ENCODE measurements around the gene TCAP.

The TCAP gene, protein sequence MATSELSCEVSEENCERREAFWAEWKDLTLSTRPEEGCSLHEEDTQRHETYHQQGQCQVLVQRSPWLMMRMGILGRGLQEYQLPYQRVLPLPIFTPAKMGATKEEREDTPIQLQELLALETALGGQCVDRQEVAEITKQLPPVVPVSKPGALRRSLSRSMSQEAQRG

DNA sequence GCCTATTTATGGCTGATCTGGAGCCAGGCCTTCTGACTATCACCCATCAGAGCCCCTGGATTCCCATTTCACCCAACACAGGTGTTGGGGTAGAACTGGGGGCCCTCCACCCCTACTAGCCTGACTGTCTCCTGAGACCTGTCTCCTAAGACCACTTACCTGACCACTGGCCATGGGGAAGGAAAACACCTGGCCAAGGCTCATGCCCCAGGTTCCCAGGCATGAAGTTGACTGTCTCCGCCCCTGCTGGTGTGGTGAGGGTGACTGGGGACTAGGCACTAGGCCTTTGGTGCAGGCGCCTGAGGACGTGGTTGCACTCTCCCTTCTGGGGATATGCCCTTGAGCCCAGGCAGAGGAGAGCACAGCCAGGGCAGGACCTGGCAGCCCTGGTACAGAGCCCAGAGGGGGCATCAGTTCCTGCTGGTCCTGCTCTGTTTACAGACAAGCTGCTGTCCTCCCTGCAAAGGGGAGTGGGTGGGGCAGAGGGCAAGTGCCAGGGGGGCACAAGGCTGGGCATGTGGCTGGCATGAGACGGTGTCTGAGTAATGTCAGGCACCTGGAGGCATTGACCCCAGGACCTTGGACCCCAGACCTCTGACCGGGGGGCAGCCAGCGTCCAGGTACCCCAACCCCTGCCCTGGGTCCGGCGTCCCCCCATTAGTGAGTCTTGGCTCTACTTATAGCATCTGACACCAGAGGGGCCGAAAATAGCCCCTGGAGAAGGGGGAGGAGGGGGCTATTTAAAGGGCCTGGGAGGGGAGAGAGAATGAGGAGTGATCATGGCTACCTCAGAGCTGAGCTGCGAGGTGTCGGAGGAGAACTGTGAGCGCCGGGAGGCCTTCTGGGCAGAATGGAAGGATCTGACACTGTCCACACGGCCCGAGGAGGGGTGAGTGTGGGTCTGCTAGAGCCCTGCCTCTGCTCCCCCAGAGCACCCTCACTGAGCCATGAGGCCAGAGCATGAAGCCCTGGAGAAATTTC lies at the start of gene TCAP:
TSS of gene TCAP (plus strand) at position 769 of the 981 bp plus-strand sequence. CDS start at position 780, 11 bp downstream.
- no peak within 1 kb of the TSS for H3K4me3 ChIP-seq (ENCODE audit: low read depth, low read length)
- no peak for DNase-seq (ENCODE audit: low read depth)
- TF ChIP-seq, protein P1, sequence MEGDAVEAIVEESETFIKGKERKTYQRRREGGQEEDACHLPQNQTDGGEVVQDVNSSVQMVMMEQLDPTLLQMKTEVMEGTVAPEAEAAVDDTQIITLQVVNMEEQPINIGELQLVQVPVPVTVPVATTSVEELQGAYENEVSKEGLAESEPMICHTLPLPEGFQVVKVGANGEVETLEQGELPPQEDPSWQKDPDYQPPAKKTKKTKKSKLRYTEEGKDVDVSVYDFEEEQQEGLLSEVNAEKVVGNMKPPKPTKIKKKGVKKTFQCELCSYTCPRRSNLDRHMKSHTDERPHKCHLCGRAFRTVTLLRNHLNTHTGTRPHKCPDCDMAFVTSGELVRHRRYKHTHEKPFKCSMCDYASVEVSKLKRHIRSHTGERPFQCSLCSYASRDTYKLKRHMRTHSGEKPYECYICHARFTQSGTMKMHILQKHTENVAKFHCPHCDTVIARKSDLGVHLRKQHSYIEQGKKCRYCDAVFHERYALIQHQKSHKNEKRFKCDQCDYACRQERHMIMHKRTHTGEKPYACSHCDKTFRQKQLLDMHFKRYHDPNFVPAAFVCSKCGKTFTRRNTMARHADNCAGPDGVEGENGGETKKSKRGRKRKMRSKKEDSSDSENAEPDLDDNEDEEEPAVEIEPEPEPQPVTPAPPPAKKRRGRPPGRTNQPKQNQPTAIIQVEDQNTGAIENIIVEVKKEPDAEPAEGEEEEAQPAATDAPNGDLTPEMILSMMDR (conservative IDR thresholded peaks at IDR 0.05; ENCODE audit: low read depth, low read length) = no peak

- no peak overlapping the region for H3K4me3 ChIP-seq (ENCODE audit: low read depth, low read length)
- TF ChIP-seq, protein P1 (conservative IDR thresholded peaks at IDR 0.05; ENCODE audit: low read depth, low read length) = no peak
- no peak for DNase-seq (ENCODE audit: low read depth)
Measured at GRCh38 chr17:39615434-39615833, 49.7 kb upstream of the TCAP start.

DNA sequence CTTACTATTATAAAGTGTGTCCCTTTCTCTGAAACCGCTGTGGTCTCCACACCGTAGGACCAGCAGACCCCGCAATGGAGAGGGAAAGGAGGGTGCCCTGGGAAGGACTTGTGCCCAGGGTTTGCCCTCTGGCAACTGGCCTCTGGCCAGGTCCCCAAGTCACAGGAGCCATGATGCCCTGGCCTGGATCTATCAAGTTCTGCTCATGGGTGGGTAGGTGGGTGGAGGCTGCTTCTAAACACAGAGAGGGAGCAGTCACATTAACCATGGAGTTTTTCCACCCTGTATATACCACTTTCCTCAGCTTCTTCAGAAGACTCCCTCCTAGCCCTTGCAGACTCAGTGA lies 48.1 kb upstream of the TCAP start:
- TF ChIP-seq, protein P1 (conservative IDR thresholded peaks at IDR 0.05; ENCODE audit: low read depth, low read length) = no peak
- DNase-seq (ENCODE audit: low read depth) = no peak
- no peak overlapping the region for H3K4me3 ChIP-seq (ENCODE audit: low read depth, low read length)

- TF ChIP-seq, protein P1 (conservative IDR thresholded peaks at IDR 0.05; ENCODE audit: low read depth, low read length) = no peak
- no peak for DNase-seq (ENCODE audit: low read depth)
- peak overlapping the region; percentile 37 for H3K4me3 ChIP-seq (ENCODE audit: low read depth, low read length)
Measured at GRCh38 chr17:39617446-39618245, 47.5 kb upstream of the TCAP start.

DNA sequence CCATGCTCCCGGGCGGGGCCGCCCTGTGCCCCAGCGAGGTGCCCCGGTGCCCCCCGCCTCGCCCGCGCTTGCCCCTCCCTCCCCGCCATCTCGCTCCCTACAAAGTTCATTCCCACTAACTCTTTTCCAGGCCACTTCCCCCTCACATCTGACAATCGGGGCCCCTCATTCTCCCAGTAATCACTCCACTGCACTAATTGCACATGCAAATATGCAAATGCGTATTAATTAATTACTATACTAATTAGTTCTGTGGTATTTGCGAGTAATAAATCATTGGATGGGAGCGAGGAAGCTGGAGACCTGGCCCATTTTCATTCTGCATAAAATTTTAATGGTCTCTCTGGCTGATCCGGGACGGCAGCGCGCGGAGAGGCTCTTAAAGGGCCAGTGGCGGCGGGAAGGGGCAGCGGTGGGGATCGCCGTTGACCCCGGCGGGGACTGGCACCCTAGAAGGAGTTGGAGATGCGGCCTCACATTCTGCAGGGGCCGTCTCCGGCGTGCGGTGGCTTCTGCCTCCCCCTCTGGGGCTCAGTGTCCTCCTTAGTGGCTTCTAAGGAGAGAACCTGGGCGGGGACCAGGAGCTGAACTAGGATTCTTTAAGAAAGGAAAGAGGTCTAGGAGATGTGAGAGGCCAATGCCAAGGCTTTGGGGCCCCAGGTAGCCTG lies 46.8 kb upstream of the TCAP start:
- peak overlapping the region; percentile 37 for H3K4me3 ChIP-seq (ENCODE audit: low read depth, low read length)
- DNase-seq (ENCODE audit: low read depth) = no peak
- TF ChIP-seq, protein P1 (conservative IDR thresholded peaks at IDR 0.05; ENCODE audit: low read depth, low read length) = no peak

GRCh38 chr17:39618956-39619785 lies 46.0 kb upstream of the TCAP start:
- TF ChIP-seq, protein P1 (conservative IDR thresholded peaks at IDR 0.05; ENCODE audit: low read depth, low read length) = no peak
- H3K4me3 ChIP-seq (ENCODE audit: low read depth, low read length) = no peak overlapping the region
- no peak for DNase-seq (ENCODE audit: low read depth)
